HL-60 (cell line): ENCODE results near the gene GCNT1.
A peak's percentile ranks its signal among the peaks of the same experiment; 100 is the strongest.

Experiments used
- DNase-seq, 2 experiments: peaks; one replicate each; pipeline ENCODE4 v3.0.0-alpha.2; 2010 to 2020; ENCODE audit warnings: low read depth in 1 of 2, low spot score in 1 of 2
- H3K27ac ChIP-seq: fragments of 250-450 bp; sonication (Bioruptor Pico); replicated peaks from 2 replicates; pipeline ENCODE4 v1.5.1; 2020; ENCODE audit warnings: mild to moderate bottlenecking, moderate library complexity
- H3K27me3 ChIP-seq: fragments of 250-450 bp; sonication (Bioruptor Pico); 2 replicates; pipeline ENCODE4 v1.5.1; 2021; ENCODE audit warnings: mild to moderate bottlenecking, moderate library complexity; ENCODE audit not compliant: insufficient read depth, poor library complexity, severe bottlenecking
- H3K4me3 ChIP-seq: replicated peaks from 2 replicates; pipeline ENCODE4 v1.5.1; 2011; ENCODE audit warnings: mild to moderate bottlenecking, control low read depth, low read length; ENCODE audit not compliant: insufficient read depth
- GABPA ChIP-seq: IDR thresholded peaks from 2 replicates; pipeline ENCODE4 v1.6.1; 2012; ENCODE audit warnings: low read depth
- POLR2AphosphoS5 ChIP-seq: IDR thresholded peaks from 2 replicates; pipeline ENCODE4 v1.6.1; 2012; ENCODE audit warnings: low read depth
- SPI1 ChIP-seq: IDR thresholded peaks from 2 replicates; pipeline ENCODE4 v1.6.1; 2012; ENCODE audit warnings: low read depth, mild to moderate bottlenecking, borderline replicate concordance
- long read RNA-seq: library from polyadenylated mRNA; unstranded; transcript quantifications from one replicate; pipeline ENCODE4 v2.0.0, GENCODE V29; 2020
- TF ChIP-seq, protein P1 (sequence below): IDR thresholded peaks from 2 replicates; pipeline ENCODE4 v1.6.1; 2012; ENCODE audit warnings: low read depth; ENCODE audit not compliant: insufficient replicate concordance
- TF ChIP-seq, protein P2 (sequence below): IDR thresholded peaks from one replicate; pipeline ENCODE4 v1.5.1; 2011; ENCODE audit warnings: low read length, control low read depth, inconsistent platforms; ENCODE audit not compliant: insufficient read depth

Gene GCNT1
- long read RNA-seq, full-length matches to known transcripts, result 115 of 131 reads
- long read RNA-seq, partial matches to known transcripts, result 0 of 131 reads
- long read RNA-seq, other reads (novel, unspliced or antisense), result 16 of 131 reads

DNA sequence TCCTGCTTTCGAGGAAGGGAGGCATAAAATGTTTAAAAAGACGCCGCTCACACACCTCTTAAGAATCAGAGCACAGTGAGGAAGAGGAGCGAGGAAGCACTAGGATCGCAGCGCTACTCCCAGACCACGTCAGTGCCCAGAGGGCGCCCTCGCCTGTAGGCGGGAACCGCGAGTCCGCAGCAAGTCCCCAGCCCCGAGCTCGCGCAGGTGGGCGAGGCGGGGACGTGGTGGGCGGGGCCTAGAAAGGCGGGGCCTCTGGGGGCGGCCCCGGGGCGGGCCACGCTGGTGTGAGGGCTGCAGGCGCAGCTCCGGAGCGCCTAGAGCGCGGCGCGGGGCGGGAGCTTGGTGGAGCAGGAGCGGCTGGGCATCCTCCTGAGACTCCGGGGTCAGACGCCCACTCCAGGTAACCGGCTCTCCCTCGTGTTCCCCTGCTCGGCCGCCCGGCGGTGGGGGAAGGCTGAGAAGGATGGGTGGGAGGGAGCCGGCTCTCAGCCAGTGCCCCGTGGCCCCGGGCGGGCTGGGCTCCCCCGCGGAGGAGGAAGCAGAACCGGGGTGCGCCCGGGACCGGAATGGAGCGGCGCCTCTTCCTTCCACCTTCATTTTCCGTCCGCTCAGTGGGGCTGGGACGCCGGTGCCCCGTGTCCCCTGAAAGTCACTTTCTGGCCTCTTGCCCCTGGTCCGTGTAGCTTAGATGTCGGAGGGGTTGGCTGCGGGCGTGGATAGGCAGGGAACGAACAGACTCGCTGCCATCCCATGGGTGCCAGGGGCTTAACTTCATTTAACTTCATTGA lies at the start of gene GCNT1:
TSS of gene GCNT1 (plus strand) at position 280 of the 791 bp plus-strand sequence. CDS start 43,200 bp downstream, outside the sequence.
- Histone ChIP-seq H3K4me3 (peak within 1 kb of the TSS; percentile 93), H3K27me3 (no peaks in the 10 kb centered on the region), H3K27ac (peak within 1 kb of the TSS; percentile 83)
- TF ChIP-seq POLR2AphosphoS5 (peak; percentile 94), GABPA (no peak), SPI1 (no peak)
- TF ChIP-seq, protein P1, sequence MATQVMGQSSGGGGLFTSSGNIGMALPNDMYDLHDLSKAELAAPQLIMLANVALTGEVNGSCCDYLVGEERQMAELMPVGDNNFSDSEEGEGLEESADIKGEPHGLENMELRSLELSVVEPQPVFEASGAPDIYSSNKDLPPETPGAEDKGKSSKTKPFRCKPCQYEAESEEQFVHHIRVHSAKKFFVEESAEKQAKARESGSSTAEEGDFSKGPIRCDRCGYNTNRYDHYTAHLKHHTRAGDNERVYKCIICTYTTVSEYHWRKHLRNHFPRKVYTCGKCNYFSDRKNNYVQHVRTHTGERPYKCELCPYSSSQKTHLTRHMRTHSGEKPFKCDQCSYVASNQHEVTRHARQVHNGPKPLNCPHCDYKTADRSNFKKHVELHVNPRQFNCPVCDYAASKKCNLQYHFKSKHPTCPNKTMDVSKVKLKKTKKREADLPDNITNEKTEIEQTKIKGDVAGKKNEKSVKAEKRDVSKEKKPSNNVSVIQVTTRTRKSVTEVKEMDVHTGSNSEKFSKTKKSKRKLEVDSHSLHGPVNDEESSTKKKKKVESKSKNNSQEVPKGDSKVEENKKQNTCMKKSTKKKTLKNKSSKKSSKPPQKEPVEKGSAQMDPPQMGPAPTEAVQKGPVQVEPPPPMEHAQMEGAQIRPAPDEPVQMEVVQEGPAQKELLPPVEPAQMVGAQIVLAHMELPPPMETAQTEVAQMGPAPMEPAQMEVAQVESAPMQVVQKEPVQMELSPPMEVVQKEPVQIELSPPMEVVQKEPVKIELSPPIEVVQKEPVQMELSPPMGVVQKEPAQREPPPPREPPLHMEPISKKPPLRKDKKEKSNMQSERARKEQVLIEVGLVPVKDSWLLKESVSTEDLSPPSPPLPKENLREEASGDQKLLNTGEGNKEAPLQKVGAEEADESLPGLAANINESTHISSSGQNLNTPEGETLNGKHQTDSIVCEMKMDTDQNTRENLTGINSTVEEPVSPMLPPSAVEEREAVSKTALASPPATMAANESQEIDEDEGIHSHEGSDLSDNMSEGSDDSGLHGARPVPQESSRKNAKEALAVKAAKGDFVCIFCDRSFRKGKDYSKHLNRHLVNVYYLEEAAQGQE, result peak; percentile 13
- TF ChIP-seq, protein P2, sequence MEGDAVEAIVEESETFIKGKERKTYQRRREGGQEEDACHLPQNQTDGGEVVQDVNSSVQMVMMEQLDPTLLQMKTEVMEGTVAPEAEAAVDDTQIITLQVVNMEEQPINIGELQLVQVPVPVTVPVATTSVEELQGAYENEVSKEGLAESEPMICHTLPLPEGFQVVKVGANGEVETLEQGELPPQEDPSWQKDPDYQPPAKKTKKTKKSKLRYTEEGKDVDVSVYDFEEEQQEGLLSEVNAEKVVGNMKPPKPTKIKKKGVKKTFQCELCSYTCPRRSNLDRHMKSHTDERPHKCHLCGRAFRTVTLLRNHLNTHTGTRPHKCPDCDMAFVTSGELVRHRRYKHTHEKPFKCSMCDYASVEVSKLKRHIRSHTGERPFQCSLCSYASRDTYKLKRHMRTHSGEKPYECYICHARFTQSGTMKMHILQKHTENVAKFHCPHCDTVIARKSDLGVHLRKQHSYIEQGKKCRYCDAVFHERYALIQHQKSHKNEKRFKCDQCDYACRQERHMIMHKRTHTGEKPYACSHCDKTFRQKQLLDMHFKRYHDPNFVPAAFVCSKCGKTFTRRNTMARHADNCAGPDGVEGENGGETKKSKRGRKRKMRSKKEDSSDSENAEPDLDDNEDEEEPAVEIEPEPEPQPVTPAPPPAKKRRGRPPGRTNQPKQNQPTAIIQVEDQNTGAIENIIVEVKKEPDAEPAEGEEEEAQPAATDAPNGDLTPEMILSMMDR, result peak; percentile 23
- DNase-seq, result peak; percentile 81 to 95

DNA sequence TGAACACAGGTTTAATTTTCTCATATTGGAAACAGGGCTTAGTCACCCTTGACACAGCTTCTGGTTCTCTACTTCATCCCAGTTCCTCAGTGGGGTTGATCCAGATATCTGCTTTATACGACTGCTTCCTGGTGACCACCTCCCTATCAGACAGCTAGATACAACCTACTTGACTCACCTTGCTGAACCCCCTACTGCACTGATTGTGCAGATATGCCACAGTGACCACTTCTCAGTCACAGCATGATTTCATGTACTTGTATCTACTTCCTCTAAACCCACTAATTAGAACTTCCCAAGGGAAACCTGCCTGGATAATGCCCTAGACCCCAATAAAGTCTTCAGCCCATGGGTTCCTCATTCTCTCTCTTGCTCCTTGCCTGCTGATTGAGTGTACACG lies 46.3 kb upstream of the GCNT1 start:
- DNase-seq, result no peak
- Histone ChIP-seq H3K27me3 (no peaks in the 10 kb centered on the region), H3K27ac (no peak overlapping the region), H3K4me3 (no peak overlapping the region)
- TF ChIP-seq SPI1, result peak; percentile 33; the same call in 1 of the 2 replicates
- TF ChIP-seq, protein P2, result no peak

DNA sequence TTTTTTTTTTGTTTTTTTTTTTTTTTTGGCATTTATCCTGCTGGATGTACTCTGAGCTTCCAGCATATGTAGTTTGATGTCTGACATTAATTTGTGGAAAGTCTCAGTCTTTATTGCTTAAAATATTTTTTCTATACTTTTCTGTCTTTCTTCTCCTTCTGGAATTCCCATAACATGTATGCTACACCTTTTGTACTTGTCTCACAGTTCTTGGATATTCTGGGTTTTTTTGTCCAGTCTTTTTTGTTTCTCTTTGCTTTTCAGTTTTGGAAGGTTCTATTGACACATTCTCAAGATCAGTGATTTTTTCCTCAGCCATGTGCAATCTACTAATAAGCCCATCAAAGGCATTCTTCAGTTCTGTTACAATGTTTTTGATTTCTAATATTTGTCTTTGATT lies 45.3 kb upstream of the GCNT1 start:
- Histone ChIP-seq H3K27ac (no peak overlapping the region), H3K27me3 (no peaks in the 10 kb centered on the region), H3K4me3 (no peak overlapping the region)
- TF ChIP-seq, protein P2, result no peak
- TF ChIP-seq SPI1 (no peak), POLR2AphosphoS5 (no peak), GABPA (no peak)
- TF ChIP-seq, protein P1, result no peak
- DNase-seq, result no peak
